ENCODE measurements around the gene TSHZ2.
"Not testable (repeated sequence)": the region's sequence is repeated elsewhere in the genome, so short reads cannot be mapped to it uniquely, and the experiment has no call there.

Gene TSHZ2

DNA sequence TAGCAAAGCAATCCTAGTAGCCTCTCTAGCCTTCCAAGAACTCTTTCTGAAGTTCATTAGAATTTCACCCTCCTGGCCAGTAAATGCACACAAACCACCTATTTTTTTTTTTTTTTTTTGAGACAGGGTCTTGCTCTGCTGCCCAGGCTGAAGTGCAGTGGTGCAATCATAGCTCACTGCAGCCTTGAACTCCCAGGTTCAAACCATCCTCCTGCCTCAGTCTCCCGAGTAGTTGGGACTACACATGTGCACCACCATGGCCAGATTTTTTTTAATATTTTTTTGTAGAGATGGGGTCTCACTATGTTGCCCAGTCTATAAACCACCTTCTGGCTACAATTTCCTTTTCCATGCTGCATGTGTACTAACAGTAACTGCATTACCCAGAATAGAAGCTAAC lies 320.2 kb downstream of the TSHZ2 start:
- DNase-seq = no peak

DNA sequence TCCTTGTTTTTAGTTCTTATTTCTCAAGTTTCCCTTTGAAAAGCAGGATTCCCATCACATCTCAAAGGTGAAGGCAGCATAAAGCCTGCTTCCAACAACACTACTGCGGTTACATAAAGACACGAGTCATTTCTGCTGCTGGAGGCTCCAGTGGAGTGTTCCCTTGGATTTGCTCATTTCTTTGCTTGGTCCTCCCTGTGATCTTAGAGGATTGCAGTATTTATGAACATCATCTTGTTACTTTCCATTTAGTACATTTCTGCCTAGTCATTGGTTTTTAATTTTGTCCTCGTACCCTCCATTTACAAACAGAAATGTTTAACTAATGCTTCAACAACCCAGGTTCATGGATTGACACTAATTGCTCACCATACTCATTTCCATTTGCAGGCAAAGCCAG lies 322.6 kb downstream of the TSHZ2 start:
- no peak for DNase-seq

DNA sequence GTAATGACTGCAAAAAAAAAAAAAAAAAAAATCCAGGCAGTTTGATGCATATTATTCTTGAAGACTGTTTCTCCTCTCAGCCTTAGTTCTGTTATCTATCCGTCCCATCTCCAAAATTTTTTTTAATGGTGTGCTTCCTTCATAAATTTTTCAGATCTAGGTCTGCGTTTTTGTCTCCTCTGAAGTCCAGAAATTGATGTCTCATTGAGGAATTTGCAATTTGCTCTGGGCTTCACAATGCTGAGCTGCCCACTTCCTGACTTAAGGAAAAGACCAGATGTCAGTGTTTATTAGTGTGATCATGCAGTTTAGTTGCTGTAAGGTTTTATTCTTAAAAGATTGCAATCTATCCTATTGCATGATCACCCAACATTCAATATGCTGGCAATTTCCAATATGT lies 323.9 kb downstream of the TSHZ2 start:
- no peak for DNase-seq

DNA sequence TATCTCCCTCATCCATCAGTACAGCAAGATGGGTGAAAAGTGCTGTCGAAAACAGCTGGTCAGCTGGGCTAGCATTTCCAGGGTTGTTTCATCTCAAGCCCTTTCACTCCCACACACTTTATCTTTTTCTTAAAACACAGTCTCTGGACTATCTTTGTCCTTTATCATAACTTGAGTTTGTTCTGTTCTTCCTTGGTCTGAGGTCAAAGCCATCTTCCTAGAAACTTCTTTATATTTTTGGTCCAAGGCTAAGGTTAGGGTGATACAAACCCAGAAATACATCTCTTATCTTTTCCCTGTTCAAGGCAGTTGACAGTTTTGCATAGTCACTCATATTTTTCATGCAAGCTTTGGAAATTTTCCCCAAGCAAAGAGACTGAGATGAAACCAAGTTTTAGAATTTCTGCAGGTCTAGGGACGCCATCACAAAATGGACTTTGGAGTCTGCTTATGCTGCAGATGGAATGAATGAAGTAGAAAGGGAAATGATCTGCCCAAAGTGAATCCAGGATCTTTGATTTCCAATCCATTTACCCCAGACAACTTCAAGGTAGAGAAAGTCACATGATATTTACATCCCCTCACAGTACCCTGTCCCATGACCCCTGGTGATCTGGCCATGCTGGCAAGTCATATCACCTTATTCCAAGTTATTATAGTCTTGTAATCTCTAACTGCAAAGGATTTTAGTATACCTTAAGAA lies 324.4 kb downstream of the TSHZ2 start:
- no peak for DNase-seq

DNA sequence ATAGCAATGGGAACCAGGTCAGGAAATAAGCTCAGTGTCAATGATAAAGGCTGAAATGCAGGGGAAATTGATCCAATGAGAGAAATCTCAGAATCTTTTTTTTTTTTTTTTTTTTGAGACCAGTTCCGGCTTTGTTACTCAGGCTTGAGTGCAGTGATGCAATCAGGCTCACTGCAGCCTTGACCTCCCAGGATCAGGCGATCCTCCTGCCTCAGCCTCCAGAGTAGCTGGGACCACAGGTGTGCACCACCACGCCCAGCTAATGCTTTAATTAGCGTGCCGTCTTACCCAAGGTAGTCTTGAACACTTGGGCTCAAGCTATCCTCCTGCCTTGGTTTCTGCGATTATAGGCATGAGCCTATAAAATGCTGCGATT lies 325.0 kb downstream of the TSHZ2 start:
- no peak for DNase-seq

DNA sequence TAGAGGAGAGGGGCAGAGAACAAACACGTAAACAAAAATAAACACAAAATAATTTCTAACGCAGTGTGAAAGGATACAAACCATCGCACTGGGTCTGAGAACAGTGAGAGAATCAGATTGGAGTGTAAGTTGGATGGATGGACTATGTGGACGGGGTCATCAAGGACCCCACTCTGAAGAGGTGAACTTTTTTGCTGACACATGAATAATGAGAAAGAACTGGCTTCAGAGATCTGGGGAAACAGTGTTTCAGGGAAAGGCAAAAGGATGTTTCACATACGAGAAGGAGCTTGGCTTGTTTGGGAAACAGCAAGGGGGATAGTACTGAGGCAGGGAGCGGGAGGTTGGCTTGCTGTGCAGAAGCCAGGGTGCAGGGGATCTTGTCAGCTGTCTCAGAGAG lies 326.1 kb downstream of the TSHZ2 start:
- DNase-seq = no peak

DNA sequence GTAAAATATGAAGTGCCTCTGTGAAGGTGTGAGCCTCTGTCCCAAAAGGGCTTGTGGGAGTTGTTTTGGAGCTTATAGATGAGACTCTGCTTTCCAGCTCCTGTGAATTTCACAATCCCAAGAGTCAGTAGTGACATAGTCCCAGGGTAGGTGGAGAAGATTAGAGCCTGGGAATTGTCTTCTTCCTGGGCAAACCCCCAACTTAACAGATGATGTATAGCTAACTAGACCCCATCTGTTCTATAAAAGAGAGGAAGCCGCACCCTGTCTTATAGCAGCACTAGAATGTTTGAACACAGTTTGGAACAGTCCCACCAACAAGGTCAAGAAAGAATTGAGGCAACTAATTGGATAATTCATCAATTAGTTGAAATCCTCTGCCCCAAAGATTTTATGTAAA lies 326.8 kb downstream of the TSHZ2 start:
- DNase-seq = no peak

DNA sequence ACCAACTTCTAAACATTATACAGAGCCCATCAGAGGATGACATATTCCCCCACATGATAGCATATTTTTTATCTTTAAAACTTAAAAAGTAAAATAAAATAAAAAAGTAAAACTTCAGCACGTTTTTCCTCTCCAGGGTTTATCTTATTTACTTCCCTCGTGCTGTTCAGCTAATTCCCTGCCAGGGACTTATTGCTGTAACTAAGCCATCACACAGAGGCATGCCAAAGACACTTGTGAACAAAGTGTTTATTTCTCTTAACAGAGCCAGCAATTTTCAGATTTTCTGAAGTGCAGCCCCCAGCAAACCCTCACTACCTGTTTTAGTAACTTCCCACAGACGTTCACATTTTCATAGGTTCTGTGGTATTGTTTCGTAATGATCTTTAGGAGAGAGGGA lies 327.7 kb downstream of the TSHZ2 start:
- no peak for DNase-seq

DNA sequence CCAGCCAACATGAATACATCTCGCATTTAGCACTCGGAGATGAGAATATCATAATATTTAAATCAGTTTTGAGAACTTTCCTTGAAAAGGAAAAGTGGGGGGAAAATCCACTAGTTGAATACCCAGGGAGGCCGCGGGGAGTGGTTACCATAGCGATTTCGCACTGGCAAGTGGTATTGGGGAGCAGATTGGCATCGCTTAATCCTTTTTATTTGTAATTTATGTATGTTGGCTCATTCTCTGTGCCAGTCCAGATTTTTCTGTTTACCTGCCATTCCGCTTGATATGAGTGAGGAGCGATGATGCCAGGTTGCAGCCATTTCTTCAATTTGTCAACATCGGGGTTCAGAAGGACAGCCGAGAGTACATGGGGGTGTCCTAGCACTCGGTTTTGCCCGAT lies 329.7 kb downstream of the TSHZ2 start:
- no peak for DNase-seq

DNA sequence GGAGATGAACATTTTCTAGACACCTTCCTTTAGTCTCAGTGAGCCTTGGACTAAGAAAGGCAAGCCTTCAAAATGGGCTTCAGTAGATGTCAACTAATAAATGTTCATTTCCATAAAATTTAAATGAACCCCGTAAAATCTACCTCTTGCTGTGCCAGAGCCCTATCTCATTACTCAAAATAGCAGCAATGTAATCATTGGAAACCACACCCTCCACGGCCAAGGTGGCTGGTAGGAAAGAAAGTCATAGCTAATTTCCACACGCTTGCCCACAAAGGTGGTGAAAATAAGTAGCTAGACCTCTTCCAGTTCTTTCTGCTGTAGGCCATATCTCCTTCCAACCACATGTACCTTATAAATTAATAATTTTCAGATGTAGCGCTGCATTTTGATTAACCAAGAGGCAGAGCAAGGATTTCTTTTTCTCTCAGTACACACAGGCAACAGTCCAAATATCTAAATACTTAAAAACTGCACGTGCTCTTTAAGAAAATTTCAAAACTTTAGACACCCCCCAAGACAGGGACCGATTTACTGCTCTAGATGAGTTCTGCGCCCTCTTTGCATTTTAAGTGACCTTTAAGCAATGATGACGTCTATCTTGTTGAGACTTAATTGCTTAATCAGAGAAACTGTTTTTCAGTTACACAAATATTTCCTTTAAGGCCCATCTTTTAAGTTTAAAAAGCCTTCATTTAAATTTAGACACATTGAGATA lies 330.7 kb downstream of the TSHZ2 start:
- no peak for DNase-seq

DNA sequence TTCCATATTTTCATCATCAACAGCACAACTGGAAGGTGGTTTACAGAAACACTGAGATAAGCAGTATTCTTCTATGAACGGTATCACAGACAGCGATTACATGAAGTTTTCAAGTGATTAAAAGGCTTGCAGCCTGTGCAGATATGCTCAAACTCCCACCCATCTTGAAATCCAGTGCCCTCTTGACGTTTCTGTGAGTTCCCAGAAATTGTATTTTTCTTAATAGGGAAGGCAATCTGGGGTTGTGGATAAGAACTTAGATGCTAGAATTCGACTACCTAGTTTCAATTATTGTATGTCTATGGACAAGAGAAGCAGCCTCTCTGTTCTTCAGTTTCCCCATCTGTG lies 331.2 kb downstream of the TSHZ2 start:
- no peak for DNase-seq

DNA sequence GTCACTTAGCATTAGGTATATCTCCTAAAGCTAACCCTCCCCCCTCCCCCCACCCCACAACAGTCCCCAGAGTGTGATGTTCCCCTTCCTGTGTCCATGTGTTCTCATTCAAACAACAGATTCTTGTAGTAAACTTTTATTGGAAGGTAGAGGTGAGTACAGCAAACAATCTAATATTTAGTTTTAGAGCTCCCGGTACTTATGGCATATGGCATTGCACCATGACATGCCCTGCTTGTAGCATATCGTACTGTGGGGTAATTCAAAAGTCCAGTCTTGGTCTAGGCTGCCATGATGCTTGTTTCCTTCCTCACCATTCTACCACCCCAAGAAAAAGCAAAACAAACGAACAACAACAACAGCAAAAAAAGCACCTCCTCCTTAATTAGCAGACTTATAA lies 332.0 kb downstream of the TSHZ2 start:
- DNase-seq = no peak

DNA sequence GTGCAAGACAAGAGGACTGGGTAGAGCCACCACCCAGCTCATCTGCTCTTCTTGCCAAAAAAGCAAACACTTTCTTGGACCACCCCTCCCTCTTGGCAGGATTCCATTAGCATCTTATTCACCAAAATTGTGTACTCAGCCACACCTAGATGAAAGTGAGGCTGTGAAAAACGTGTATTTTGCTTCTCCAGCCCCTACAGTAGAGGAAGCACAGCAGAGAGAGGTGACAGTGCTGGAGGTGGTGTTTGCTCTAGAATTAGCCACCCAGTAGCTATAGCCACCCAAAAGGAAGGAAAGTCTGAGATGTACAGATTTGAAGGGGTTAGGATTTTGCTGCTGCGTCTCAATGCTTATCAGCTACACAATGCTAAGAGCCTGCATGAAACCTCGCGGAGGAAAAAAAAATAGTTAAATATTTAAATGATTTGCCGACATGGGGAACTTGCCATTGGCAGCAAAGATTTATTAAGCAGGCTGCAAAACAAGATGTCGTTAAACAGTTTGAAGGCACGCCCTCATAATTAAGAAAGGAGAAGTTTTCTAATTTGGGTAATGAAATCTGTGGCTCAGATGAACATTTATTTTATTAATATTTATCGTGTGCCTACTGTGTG lies 334.1 kb downstream of the TSHZ2 start:
- DNase-seq = no peak

DNA sequence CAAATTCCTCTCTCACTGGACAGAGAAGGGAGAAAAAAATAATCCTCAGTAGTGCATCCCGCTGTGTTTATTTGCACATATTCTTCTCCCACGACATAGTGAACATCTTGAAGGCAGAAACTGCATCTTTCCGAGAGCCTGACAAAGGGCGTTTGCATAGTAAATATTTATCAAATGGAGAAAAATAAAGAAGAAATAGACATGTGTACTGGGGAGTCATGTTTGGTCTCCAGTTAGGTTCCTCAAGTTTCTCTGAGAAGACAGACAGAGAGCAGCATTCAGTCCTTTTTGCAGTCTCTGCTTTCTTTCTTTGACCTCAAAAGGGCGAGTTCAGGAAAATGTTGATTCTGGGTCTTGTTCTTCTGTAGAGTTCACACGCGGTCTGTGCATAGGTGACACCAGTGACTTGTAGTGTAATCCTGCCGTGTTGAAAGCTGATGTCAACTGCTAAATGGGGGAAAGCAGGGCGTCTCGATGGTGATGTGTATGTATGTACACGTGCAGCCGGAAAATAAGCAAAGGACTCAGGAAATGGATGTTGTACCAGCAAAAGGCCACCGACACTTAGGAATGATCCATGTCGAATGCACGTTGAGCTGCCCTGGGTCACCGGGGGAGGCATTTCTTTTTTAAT lies 335.9 kb downstream of the TSHZ2 start:
- no peak for DNase-seq

DNA sequence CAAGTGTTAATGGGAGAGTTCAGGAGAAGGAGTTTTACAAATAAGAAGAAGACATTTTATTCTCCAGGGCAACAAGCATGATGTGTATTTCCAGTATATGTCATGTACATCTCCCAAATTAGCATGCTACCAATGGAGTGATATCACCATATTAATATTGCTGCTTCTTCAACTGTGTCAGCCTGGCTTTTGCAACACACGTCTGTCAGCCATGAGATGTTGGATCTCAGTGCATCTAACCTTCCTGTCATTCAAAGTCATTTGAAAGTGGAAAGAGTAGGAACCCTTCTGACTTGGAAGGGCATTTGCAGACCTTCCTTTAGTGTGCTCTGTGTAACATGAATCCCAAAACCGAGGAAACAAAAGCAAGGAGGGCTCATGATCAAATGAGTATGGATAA lies 337.4 kb downstream of the TSHZ2 start:
- no peak for DNase-seq

DNA sequence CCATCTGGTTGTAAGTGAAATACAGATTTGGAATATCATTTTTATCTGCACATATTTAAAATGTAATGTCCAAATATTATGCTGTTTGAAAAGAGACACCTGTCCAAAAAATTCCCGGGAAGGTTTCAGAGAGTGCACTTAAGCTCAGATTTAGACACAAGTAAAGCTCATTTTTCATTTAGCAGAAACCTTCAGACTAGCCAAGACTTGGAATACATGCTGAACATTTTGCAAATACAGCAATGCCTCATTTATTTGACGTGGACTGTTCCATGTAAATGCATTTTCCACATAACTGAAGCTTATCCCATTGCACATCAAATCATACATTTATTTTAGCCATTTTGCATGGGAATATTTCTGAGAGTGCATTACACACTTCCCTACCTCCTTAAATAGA lies 340.8 kb downstream of the TSHZ2 start:
- no peak for DNase-seq

DNA sequence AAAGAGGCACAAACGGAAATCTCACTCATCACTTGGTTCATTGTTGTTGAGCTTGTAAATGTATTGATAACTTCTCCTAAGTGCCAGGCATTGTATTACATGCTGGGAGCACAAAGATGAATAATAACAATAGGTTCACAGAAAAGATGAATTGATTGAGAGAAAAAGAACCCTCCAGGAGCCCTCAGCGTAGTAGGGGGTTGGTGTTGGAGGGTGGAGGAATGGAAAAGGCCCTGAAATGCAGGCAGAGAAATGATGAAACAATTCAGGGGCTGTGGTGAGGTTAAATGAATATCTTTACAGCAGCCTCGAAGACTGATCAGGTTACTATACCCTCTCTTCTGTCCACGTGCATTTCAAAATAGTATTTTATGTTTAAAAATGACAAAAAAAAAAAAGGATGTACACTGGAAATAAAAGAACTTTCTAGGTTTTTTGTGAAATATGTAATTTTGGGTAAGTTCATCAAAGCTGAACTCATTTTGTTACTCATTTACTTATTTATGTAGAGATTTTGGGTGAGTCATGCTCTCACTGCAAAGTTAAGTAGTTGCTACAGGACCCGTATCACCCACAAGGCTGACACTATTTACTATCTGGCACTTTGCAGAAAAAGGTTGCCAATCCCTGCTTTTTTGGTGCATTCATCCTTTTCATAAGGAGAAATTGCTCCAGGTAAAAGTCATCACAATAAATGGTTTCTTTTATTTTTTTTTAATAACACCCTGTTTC lies 344.2 kb downstream of the TSHZ2 start:
- no peak for DNase-seq

DNA sequence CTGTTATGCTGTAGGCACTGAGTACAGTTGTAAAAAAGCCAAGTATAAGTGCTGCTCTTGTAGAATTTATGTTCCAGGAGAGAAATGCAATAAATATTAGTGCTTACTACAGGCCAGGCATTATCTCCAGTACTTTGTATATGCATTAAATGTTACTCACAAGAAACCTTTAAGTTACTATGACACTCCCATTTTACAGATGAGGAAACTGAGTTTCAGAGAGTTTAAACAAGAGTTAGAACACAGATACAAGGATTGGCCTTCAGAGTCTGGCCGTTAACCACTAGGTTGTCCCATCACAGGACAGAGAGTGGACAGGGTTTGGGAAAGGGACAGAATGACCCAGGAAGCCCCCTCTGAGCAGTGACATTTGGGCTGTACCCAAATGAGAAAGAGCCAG lies 347.0 kb downstream of the TSHZ2 start:
- no peak for DNase-seq

DNA sequence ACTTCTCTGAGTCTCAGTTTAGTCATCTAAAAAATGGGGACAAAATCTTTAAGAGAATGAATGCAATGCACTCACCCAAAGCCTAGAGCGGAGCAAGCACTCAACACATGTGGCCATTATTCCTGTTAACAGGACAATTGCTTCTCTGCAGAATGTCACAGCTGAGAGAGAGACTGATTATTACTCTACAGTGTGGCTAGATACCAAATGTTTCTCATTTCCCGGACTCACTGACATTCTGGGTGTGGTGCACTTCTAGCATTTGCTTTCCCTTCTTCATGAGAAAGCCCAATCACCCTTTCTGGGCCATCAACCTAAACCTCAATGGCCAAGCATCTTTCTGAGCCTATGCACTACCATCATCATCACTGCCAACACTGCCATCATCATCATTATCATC lies 347.6 kb downstream of the TSHZ2 start:
- no peak for DNase-seq

DNA sequence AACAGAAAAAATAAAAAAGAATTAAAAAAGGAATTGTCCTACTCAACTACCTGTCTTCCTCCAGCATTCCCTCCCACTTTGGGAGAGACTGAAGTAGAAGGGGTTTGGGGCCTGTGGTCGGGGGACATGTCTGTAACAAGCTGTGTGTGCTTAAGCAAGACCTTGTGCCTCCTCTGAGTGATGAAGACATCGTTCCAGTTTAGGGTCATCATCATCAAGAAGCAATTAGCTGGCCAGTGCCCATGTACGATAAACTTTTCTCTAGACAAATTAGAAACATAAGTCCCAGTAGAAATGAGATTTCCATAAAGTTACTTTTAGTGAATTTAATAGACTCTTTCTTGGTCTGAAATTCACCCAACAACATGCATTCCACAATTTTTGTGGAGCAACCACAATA lies 348.5 kb downstream of the TSHZ2 start:
- no peak for DNase-seq

DNA sequence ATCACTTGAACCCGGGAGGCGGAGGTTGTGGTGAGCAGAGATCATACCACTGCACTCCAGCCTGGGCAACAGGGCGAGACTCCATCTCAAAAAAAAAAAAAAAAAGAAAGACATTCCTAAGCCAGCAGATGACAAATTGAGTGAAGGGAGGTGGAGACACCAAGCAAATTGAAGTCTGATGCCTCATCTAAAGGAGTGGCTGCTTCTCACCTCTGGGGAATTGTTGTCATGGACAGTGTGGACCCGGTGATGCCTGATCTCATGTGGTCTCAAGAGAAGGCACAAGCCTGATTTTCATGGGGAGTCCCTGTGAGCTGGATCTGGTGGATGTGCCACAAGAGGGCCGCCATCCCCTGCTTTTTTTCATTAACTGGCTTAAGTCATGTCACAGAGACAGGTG lies 349.4 kb downstream of the TSHZ2 start:
- no peak for DNase-seq

DNA sequence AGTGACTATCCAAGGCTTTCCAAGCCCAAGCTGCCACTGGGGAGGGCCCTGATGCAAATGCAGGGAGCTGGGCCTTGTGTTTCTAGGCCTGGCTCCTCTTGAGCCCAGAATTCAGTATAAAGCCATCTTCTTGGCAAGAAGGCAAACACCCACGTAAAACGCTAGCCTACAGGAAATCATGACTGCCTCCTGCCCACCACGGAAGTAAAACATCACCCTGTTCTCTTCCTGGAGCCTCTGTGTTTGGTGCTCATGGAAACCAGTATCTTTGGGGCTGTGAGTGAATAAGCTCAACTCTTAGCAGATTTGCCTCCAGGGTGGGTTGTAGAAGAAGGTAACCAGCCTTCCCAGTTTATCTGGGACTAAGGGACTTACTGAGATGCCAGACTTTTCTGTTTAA lies 350.5 kb downstream of the TSHZ2 start:
- no peak for DNase-seq

DNA sequence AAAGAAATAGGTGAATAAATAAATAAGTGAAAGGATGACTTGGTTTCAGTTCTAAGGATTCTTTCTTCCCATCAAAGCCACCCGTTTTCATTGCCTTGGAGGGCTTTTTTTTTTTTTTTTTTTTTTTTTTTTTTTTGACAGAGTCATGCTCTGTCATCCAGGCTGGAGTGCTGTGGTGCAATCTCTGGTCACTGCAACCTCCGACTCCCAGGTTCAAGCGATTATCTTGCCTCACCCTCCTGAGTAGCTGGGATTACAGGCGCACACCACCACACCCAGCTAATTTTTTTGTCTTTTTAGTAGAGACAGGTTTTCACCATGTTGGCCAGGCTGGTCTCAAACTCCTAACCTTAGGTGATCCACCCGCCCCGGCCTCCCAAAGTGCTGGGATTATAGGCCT lies 351.3 kb downstream of the TSHZ2 start:
- not testable (repeated sequence) for DNase-seq

DNA sequence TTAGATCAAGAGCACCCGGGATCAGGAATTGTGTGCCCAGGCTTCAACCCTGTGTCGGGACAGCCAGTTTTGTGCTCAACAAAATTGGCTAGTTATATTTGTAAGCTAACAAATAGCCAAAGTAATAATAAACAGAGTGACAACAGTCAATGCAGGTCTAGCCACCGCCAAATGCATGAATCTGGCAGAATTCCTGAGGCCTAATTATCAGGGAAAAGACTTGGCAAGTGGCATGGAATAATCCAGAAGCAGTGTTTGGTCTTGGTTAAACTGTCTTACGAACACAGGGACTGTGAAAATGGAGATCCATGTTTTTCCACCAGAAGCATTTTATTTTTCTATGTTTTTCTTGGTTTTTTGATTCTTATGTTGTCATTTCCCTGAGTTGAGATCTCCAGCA lies 352.7 kb downstream of the TSHZ2 start:
- no peak for DNase-seq

Measured in hematopoietic multipotent progenitor cell treated with erythropoietin and hydrocortisone succinate and interleukin-3 and kit ligand, for 8 days (in vitro differentiated cells).